ENCODE measurements around the gene EFS.

GRCh38 chr14:23321572-23322547, 43.1 kb downstream of the EFS start:
- TF ChIP-seq CTCF (IDR thresholded peaks at IDR 0.05), result no peak
- TF ChIP-seq POLR2A (IDR thresholded peaks at IDR 0.05), result no peak
- no peak for TF ChIP-seq EP300 (IDR thresholded peaks at IDR 0.05)

Measured in tibial nerve (tissue), 4 donors.